Endothelial cell (in vitro differentiated cells): Measurements from ENCODE around the gene HOXA10. TPM values are rescaled to one million over a fixed set of nuclear protein-coding genes. Genes with fewer than 3 reads are reported as not detected.
A peak's percentile ranks its signal among the peaks of the same experiment; 100 is the strongest.

Experiments
- DNase-seq: peaks from one replicate; pipeline ENCODE4 v3.0.0; 2021; ENCODE audit warnings: low spot score
- H3K27ac Mint-ChIP-seq: one replicate; pipeline ENCODE4 v1.8.0; 2021; ENCODE audit warnings: mixed read lengths, inconsistent platforms; ENCODE audit not compliant: unreplicated experiment
- H3K27me3 Mint-ChIP-seq: one replicate; pipeline ENCODE4 v1.8.0; 2021; ENCODE audit warnings: mild to moderate bottlenecking, moderate library complexity, mixed read lengths, inconsistent platforms; ENCODE audit not compliant: unreplicated experiment
- H3K36me3 Mint-ChIP-seq: one replicate; pipeline ENCODE4 v1.8.0; 2021; ENCODE audit warnings: mild to moderate bottlenecking, low read depth, mixed read lengths, inconsistent platforms; ENCODE audit not compliant: unreplicated experiment
- H3K4me1 Mint-ChIP-seq: one replicate; pipeline ENCODE4 v1.8.0; 2021; ENCODE audit warnings: mild to moderate bottlenecking, mixed read lengths, inconsistent platforms; ENCODE audit not compliant: unreplicated experiment
- H3K4me3 Mint-ChIP-seq: one replicate; pipeline ENCODE4 v1.8.0; 2021; ENCODE audit warnings: mild to moderate bottlenecking, mixed read lengths, inconsistent platforms; ENCODE audit not compliant: unreplicated experiment
- H3K9me3 Mint-ChIP-seq: one replicate; pipeline ENCODE4 v1.8.0; 2021; ENCODE audit warnings: mixed read lengths, inconsistent platforms; ENCODE audit not compliant: unreplicated experiment
- total RNA-seq: library from RNA; stranded (reverse); fragmentation: NEBNext Ultra II Directional; extraction: Animal tissue kit (Norgen Biotek cat#: 25700); gene quantifications from one replicate; pipeline ENCODE4 v1.2.1, GENCODE V29; 2021; ENCODE audit not compliant: unreplicated experiment
- TF ChIP-seq, protein P1 (sequence below): fragments of 200-600 bp; sonication (generic); IDR thresholded peaks from one replicate; pipeline ENCODE4 v1.5.0; 2021; ENCODE audit warnings: antibody characterized with exemption; ENCODE audit not compliant: unreplicated experiment

Gene HOXA10
- total RNA-seq, 1 donor from 2014 or later = not detected

DNA sequence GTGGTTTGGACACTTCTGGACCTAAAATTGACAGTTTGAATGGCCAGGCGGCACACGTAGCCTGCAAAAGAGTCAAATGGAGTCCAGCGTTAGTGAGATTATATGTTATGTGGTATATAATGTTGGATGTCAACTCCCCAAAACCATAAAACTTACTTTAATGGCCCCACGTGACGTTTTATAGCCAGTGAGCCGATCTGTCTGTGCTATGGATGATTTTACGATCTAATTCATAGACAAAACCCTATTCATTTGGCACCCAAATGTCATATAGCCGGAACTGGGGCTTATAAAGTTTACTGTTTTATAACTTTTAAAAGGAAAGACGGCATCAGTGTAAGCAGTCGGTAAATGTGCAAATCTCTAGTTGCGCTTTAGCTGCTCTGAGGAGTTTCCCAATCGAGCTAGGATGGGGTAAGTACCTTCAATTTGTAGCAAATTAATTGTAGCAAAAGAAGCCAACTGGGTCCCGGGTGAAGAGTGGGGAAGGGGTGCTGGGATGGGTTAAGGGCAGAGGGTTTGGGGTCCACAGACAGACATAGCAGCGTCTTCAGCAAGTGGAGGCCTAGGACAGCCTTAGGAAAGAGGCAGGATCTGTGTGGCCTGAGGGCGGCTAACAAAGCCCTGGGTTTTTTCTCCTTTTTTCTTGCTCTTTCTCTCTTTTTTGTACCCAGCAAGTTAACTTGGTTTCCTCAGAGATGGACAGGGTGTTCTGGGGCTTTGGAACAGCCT lies 33.8 kb downstream of the HOXA10 start:
- Mint-ChIP-seq H3K4me3 (no peak overlapping the region), H3K36me3 (peaks cover 4% of the 10 kb centered on the region), H3K9me3 (no peaks in the 10 kb centered on the region), H3K27me3 (peaks cover 26% of the 10 kb centered on the region), H3K4me1 (peaks cover 31% of the 10 kb centered on the region), H3K27ac (no peak overlapping the region)
- no peak for DNase-seq
- TF ChIP-seq, protein P1, sequence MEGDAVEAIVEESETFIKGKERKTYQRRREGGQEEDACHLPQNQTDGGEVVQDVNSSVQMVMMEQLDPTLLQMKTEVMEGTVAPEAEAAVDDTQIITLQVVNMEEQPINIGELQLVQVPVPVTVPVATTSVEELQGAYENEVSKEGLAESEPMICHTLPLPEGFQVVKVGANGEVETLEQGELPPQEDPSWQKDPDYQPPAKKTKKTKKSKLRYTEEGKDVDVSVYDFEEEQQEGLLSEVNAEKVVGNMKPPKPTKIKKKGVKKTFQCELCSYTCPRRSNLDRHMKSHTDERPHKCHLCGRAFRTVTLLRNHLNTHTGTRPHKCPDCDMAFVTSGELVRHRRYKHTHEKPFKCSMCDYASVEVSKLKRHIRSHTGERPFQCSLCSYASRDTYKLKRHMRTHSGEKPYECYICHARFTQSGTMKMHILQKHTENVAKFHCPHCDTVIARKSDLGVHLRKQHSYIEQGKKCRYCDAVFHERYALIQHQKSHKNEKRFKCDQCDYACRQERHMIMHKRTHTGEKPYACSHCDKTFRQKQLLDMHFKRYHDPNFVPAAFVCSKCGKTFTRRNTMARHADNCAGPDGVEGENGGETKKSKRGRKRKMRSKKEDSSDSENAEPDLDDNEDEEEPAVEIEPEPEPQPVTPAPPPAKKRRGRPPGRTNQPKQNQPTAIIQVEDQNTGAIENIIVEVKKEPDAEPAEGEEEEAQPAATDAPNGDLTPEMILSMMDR = no peak

DNA sequence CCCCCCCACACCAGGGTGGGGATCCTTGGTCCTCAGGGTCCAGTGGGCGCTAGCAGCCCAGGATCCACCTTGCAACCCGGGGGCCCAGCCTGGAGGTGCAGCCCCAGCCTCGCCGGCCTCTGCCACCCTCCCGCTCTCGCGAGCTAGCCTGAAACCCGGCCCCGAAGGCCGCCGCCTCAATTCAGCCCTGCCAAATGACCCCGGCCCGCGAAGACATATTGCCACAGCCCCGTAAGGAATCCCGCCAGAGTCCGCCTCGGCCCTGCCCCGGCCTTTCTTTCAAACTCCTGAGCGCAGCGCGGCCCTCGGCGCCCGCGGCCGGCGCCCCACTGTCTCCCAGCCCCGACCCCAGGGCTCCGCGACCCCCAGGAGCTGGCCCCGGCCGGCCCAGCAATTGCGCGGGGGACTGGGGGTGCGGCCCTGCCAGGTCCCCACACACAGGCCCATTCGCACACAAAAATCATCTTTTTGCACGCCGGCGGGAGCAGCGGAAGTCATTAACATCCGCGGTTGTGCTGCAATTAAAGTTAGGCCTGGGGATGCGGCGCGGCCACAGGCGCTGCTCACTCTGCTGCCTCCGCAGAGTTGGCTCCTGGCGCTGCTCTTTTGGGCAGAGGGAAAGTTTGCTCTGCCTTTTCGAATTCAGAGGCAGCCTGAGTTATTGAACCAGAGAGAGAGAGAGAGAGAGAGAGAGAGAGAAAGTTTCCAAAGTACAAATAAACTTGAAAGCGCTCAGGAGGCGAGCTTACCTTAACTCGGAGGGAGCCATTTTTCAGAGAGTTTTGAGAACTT lies 34.6 kb downstream of the HOXA10 start:
- Mint-ChIP-seq H3K27ac (no peak overlapping the region), H3K4me1 (peaks cover 31% of the 10 kb centered on the region), H3K4me3 (no peak overlapping the region), H3K27me3 (peaks cover 24% of the 10 kb centered on the region), H3K9me3 (no peaks in the 10 kb centered on the region), H3K36me3 (peaks cover 4% of the 10 kb centered on the region)
- DNase-seq = peak; percentile 38
- TF ChIP-seq, protein P1 = no peak

DNA sequence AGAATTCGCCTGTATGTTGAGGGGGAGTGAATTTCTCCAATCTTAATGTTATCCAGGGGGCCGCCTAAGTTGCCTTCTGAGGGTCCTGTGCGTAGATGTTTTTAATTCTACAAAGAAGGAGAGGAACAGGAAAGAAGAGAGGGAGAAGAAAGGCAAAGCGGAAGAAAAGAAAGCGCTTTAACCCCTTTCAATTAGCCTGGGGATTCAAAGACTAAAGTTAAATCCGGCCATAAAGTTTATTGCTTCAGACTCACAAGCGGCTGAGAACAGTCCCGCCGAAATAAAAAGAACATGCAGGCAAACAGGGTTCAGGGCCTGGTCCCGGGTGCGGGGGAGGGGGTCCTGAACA lies 35.2 kb downstream of the HOXA10 start:
- H3K36me3 Mint-ChIP-seq = peaks cover 4% of the 10 kb centered on the region
- peaks cover 30% of the 10 kb centered on the region for H3K4me1 Mint-ChIP-seq
- H3K9me3 Mint-ChIP-seq = no peaks in the 10 kb centered on the region
- H3K27me3 Mint-ChIP-seq = peaks cover 21% of the 10 kb centered on the region
- H3K4me3 Mint-ChIP-seq = no peak overlapping the region
- H3K27ac Mint-ChIP-seq = no peak overlapping the region
- TF ChIP-seq, protein P1 = no peak
- no peak for DNase-seq

DNA sequence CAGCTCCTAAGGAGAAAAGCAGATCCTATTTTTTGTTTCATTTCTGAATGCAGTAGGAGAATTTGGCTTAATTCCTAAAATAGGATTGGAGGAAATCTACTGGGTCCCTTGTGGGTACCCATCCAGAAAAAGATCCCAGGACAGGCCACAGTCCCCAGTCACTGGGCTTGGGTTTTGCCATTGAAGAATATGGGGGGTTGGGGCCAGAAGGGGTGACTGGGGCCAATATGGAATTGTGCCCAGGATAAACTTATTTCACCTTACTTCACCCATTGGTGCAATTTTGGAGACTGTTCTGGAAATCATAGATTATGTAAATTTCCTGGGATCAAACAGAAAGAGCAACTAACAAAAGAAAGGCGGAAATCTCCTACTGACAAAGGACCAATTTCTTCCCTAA lies 35.6 kb downstream of the HOXA10 start:
- peaks cover 4% of the 10 kb centered on the region for H3K36me3 Mint-ChIP-seq
- TF ChIP-seq, protein P1 = no peak
- peaks cover 33% of the 10 kb centered on the region for H3K4me1 Mint-ChIP-seq
- H3K27ac Mint-ChIP-seq = no peak overlapping the region
- no peak for DNase-seq
- no peak overlapping the region for H3K4me3 Mint-ChIP-seq
- no peaks in the 10 kb centered on the region for H3K9me3 Mint-ChIP-seq
- H3K27me3 Mint-ChIP-seq = peaks cover 24% of the 10 kb centered on the region

DNA sequence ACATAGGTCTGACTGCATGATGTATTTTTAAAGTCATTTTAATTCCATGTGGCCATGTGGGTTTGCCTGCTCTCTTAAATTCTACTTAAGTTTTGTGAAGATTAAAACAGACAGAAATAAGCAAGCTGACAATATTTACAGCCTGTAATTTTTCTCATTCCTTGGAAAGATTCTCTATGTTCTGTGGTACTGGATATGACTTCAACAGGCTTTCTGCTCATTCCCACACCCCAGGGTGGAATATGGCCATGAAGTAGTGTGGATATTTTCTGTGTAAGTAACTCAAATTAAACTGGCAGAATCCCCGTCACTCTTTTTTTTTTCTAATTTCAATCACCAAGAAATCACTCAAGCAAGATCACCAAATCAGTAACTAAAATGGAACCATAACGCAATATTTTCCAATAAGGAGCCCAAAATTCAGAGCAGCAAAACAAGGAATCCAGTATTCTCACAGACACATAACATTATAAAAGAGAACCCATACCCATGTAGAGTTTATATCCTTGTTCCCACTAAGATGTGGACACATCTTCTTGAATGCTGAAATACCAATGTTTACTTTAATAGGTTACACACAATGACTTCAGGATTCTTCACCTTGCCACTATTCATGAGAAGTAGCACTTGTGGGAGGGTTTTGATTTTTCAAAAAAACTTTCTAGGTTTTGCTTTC lies 36.3 kb downstream of the HOXA10 start:
- DNase-seq = no peak
- no peak overlapping the region for H3K27ac Mint-ChIP-seq
- H3K4me1 Mint-ChIP-seq = peaks cover 33% of the 10 kb centered on the region
- TF ChIP-seq, protein P1 = no peak
- no peaks in the 10 kb centered on the region for H3K9me3 Mint-ChIP-seq
- H3K27me3 Mint-ChIP-seq = peaks cover 27% of the 10 kb centered on the region
- no peak overlapping the region for H3K4me3 Mint-ChIP-seq
- H3K36me3 Mint-ChIP-seq = peaks cover 4% of the 10 kb centered on the region
